SK-N-SH (cell line): ENCODE data around the gene SAMD7.

ENCODE experiments used
- CHD2 ChIP-seq: fragments of 150-350 bp; IDR thresholded peaks from 2 replicates; pipeline ENCODE4 v1.6.1; 2018; ENCODE audit warnings: low read length; ENCODE audit not compliant: partially characterized antibody
- CTCF ChIP-seq: fragments of 200-600 bp; sonication (generic); IDR thresholded peaks from 2 replicates; pipeline ENCODE4 v1.6.1; 2017; ENCODE audit warnings: antibody characterized with exemption, mild to moderate bottlenecking, moderate library complexity
- ELF1 ChIP-seq: IDR thresholded peaks from 2 replicates; pipeline ENCODE4 v1.4.0; 2012
- FOSL2 ChIP-seq: IDR thresholded peaks from 2 replicates; pipeline ENCODE4 v1.4.0; 2012; ENCODE audit warnings: low read depth, mild to moderate bottlenecking, moderate library complexity, borderline replicate concordance
- FOXM1 ChIP-seq: IDR thresholded peaks from 2 replicates; pipeline ENCODE4 v1.4.0; 2012; ENCODE audit warnings: low read depth, mild to moderate bottlenecking
- GABPA ChIP-seq: IDR thresholded peaks from 2 replicates; pipeline ENCODE4 v1.4.0; 2012; ENCODE audit warnings: low read depth, mild to moderate bottlenecking
- RAD21 ChIP-seq: IDR thresholded peaks from 2 replicates; pipeline ENCODE4 v1.6.1; 2012; ENCODE audit warnings: mild to moderate bottlenecking, low read length
- RFX5 ChIP-seq: IDR thresholded peaks from 2 replicates; pipeline ENCODE4 v1.6.1; 2012; ENCODE audit warnings: mild to moderate bottlenecking, improper control_type of control experiment, low read length
- TF ChIP-seq, protein P1 (sequence below): IDR thresholded peaks from 2 replicates; pipeline ENCODE4 v1.4.0; 2012; ENCODE audit warnings: low read depth, borderline replicate concordance

DNA sequence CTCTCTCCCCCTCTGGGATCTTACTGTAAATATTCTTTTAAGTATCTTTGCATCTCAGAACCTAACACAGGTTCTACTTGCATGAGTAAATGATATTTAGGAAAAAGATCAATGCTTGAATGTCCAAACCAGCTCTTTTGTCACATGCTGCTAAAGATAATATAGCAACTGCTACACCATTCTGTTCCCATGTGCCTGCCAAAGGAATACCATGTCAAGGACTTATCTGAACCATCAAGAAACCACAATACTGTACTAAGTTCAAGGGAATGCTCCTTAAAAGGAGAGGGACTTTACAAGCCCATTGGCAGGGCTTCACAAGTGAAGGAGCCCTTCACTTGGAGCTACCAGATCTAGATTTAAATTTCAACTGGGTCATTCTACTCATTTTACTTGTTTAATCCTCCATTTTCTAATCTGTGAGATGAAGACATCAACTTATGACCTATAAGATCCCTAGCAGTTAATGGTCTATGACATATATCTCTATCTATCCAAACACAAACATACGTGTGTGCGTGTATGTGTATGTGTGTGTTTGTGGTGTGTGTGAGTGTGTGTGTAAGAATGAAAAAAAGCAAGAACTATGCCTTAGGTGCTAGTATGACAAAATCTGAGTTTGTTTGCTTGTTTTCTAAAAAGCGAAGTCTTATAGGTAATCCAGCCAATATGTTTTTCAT, 42.2 kb downstream of the SAMD7 start:
- TF ChIP-seq, protein P1, sequence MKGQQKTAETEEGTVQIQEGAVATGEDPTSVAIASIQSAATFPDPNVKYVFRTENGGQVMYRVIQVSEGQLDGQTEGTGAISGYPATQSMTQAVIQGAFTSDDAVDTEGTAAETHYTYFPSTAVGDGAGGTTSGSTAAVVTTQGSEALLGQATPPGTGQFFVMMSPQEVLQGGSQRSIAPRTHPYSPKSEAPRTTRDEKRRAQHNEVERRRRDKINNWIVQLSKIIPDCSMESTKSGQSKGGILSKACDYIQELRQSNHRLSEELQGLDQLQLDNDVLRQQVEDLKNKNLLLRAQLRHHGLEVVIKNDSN: no peak
- TF ChIP-seq CTCF: no peak
- TF ChIP-seq CHD2: no peak
- TF ChIP-seq RAD21: no peak
- TF ChIP-seq RFX5: no peak
- TF ChIP-seq FOXM1: no peak
- TF ChIP-seq FOSL2: no peak
- TF ChIP-seq GABPA: no peak
- no peak for TF ChIP-seq ELF1
